ENCODE measurements around the gene KIF3A.

GRCh38 chr5:132779961-132780360 is 42.6 kb upstream of the KIF3A start:
- no peak for TF ChIP-seq POLR2A (IDR thresholded peaks at IDR 0.05)
- TF ChIP-seq CTCF (IDR thresholded peaks at IDR 0.05) = no peak
- no peak for TF ChIP-seq POLR2AphosphoS5 (IDR thresholded peaks at IDR 0.05)
